ENCODE measurements around the gene PLIN5. TPM values are rescaled to one million over a fixed set of nuclear protein-coding genes. Genes with fewer than 3 reads are reported as not detected.

Gene PLIN5
- total RNA-seq, 4 donors from 2014 or later: 1.0 to 21.2 (median 5.3) TPM

DNA sequence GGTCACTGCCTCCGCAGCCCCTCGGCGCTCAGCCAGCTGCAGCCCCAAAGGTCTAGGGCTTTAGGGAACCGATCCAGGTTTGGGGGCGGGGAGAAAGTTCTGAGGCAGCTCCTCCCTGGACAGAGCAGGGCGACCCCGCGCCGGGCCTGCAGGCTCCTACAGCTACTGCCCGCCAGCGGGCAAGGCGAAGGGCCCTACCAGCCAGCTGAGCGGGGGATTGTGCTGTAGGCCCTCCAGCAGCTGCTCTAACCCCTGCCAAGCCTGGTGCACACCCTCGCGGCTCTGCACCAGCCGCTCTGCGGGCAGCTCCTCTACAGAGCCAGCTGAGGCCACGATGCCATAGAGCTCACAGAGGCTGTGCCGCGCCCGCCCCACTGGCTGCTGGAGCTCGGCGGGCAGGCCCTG, 30.7 kb downstream of the PLIN5 start:
- DNase-seq (ENCODE audit: low spot score in 2 of 2): no peak
- no peak for TF ChIP-seq POLR2A (IDR thresholded peaks at IDR 0.05)
- TF ChIP-seq, protein P1, sequence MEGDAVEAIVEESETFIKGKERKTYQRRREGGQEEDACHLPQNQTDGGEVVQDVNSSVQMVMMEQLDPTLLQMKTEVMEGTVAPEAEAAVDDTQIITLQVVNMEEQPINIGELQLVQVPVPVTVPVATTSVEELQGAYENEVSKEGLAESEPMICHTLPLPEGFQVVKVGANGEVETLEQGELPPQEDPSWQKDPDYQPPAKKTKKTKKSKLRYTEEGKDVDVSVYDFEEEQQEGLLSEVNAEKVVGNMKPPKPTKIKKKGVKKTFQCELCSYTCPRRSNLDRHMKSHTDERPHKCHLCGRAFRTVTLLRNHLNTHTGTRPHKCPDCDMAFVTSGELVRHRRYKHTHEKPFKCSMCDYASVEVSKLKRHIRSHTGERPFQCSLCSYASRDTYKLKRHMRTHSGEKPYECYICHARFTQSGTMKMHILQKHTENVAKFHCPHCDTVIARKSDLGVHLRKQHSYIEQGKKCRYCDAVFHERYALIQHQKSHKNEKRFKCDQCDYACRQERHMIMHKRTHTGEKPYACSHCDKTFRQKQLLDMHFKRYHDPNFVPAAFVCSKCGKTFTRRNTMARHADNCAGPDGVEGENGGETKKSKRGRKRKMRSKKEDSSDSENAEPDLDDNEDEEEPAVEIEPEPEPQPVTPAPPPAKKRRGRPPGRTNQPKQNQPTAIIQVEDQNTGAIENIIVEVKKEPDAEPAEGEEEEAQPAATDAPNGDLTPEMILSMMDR (IDR thresholded peaks at IDR 0.05): no peak
- intact Hi-C loops (cut with DNase I; ENCODE audit: low total_unique reads): no loop called here
- WGBS, 2 donors: 89 to 90% methylated on average over 3 to 10 of the region's 23 CpGs
- H3K4me3 ChIP-seq (ENCODE audit: low read depth, poor library complexity, severe bottlenecking): no peak overlapping the region

DNA sequence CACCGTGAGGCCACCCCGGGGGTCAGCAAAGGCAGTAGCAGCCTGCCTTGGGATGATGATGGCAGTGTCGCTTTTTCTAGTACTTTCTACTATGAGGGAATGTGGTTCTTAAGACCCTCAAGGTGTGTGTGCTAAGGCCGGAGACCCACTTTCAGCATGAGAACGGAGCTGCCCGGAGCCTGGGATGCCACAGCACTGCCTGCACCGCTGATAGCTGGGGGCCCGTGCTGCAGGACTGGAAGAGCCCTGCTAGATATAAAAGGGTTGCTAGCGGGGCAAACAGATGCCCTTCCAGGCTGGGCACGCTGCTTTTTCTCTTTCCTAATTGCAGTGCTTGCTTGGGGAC, 31.2 kb downstream of the PLIN5 start:
- TF ChIP-seq, protein P1 (IDR thresholded peaks at IDR 0.05): no peak
- no peak for TF ChIP-seq POLR2A (IDR thresholded peaks at IDR 0.05)
- intact Hi-C loops (cut with DNase I; ENCODE audit: low total_unique reads): no loop called here
- DNase-seq (ENCODE audit: low spot score in 2 of 2): no peak
- no peak overlapping the region for H3K4me3 ChIP-seq (ENCODE audit: low read depth, poor library complexity, severe bottlenecking)
- 91 to 96% methylated on average over 10 of the region's 10 CpGs for WGBS, 2 donors

DNA sequence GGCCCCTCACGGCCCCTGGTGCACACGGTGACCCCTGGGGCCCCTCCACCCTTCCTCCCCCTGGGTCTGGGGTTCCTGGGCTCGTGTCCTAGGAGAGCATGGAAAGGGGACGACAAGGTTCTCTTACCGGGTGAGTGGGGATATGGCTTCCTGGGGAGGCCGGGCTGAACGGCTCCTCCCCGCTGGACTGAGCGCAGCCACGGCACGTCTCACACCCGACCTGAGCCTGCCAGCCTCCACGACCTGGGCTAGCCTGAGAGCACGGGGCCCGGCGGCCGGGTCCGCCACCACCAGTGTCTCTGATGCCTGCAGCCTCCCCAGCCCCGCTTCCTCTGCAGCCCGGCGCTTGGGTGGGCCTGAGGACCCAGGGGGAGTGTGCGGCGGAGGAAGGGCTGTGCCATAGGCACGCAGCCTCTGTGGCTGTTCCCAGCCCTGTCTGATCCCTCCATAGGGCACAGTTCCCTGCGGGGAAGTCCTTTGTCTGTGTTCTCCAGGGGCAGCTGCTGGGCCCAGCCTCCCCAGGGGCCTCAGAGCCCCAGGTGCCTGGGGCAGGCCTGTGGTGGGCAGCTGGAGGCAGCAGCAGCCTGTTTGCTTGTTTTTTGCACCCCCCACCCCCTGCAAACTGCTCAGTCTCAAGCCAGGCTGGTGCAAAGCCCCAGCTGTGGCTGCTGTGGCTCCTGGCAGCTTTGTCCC, 31.7 kb downstream of the PLIN5 start:
- WGBS, 2 donors: 86 to 88% methylated on average over 21 to 24 of the region's 25 CpGs
- TF ChIP-seq, protein P1 (IDR thresholded peaks at IDR 0.05): no peak
- no peak for TF ChIP-seq POLR2A (IDR thresholded peaks at IDR 0.05)
- intact Hi-C loops (cut with DNase I; ENCODE audit: low total_unique reads): no loop called here
- DNase-seq (ENCODE audit: low spot score in 2 of 2): no peak
- H3K4me3 ChIP-seq (ENCODE audit: low read depth, poor library complexity, severe bottlenecking): no peak overlapping the region

DNA sequence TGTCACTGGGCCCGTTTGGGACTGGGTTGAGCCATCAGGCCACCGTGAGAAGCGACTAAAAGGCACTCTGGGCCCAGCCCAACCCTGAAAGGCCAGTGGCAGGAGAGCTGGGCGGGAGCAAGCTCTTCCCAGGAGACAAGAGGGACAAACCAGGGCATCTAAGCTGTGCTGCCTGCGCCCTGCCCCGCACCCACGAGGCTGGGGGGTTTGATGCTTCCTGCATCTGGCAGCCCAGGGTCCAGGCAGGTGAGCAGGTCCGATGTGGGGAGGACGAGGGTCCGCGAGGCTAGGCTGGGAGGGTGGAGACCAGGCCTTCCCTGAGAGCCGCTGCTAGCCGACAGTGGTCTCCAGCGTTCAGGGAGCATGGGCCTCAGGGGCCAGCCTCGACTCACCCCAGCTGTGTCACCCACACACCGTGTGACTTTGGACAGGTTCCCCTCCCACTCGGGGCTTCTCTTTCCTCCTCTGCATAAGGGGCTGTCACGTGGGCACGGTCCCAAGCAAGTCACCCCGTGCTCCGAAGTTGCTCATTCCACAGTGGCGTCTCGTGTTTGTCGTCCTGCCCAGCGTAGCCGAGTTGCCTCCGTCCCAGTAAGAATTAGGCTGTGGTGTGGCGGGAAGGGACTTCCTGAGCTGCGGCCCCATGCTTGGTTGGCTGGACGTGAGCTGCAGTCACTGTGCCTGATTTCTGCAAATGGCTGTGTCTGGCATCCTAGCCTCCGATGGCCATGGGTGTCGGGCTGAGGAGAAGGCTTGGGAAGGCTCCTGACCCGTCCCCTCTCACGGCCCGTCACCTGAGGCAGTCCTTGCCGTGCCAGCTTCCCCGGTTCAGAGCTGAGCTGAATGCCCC, 32.5 kb downstream of the PLIN5 start:
- TF ChIP-seq, protein P1 (IDR thresholded peaks at IDR 0.05): no peak
- TF ChIP-seq POLR2A (IDR thresholded peaks at IDR 0.05): no peak
- no peak for DNase-seq (ENCODE audit: low spot score in 2 of 2)
- intact Hi-C loops (cut with DNase I; ENCODE audit: low total_unique reads): no loop called here
- WGBS, 2 donors: 85 to 86% methylated on average over 35 to 37 of the region's 37 CpGs
- no peak overlapping the region for H3K4me3 ChIP-seq (ENCODE audit: low read depth, poor library complexity, severe bottlenecking)

DNA sequence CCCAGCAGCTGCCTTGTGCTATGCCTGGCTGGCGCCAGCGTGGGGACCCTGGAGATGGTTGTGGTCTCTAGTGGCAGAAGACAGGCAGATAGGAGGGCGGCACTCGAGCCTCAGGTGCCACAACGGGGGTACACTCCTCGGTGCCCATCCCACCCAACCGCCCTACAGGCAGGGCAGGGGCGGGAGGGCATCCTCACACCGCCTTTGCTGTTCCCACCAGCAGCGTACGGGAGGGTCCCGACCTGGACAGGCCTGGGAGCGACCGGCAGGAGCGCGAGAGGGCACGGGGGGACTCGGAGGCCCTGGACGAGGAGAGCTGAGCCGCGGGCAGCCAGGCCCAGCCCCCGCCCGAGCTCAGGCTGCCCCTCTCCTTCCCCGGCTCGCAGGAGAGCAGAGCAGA, 33.3 kb downstream of the PLIN5 start:
- 86 to 93% methylated on average over 18 to 24 of the region's 25 CpGs for WGBS, 2 donors
- no peak overlapping the region for H3K4me3 ChIP-seq (ENCODE audit: low read depth, poor library complexity, severe bottlenecking)
- TF ChIP-seq, protein P1 (IDR thresholded peaks at IDR 0.05): no peak
- no peak for TF ChIP-seq POLR2A (IDR thresholded peaks at IDR 0.05)
- DNase-seq (ENCODE audit: low spot score in 2 of 2): no peak
- intact Hi-C loops (cut with DNase I; ENCODE audit: low total_unique reads): no loop called here
